ENCODE measurements around the gene PABPN1L.

PABPN1L gene

GRCh38 chr16:88848557-88848956 lies 17.9 kb downstream of the PABPN1L start:
- no peak for DNase-seq (ENCODE audit: low spot score)

GRCh38 chr16:88847654-88848053 lies 18.8 kb downstream of the PABPN1L start:
- no peak for DNase-seq (ENCODE audit: low spot score)

GRCh38 chr16:88846088-88846487 lies 20.4 kb downstream of the PABPN1L start:
- DNase-seq (ENCODE audit: low spot score), result no peak

GRCh38 chr16:88844419-88845036 lies 21.9 kb downstream of the PABPN1L start:
- no peak for DNase-seq (ENCODE audit: low spot score)

GRCh38 chr16:88843256-88843655 lies 23.2 kb downstream of the PABPN1L start:
- DNase-seq (ENCODE audit: low spot score), result no peak

- DNase-seq (ENCODE audit: low spot score), result no peak
These were observed 23.7 kb downstream of the PABPN1L start for GRCh38 chr16:88842806-88843205.

GRCh38 chr16:88842308-88842756 lies 24.1 kb downstream of the PABPN1L start:
- DNase-seq (ENCODE audit: low spot score), result no peak

GRCh38 chr16:88841521-88842307 lies 24.7 kb downstream of the PABPN1L start:
- DNase-seq (ENCODE audit: low spot score), result no peak

- DNase-seq (ENCODE audit: low spot score), result no peak
These were observed 25.8 kb downstream of the PABPN1L start for GRCh38 chr16:88840600-88841215.

- no peak for DNase-seq (ENCODE audit: low spot score)
These were observed 26.5 kb downstream of the PABPN1L start for GRCh38 chr16:88839745-88840599.

GRCh38 chr16:88839026-88839529 lies 27.4 kb downstream of the PABPN1L start:
- peak; percentile 52 for DNase-seq (ENCODE audit: low spot score)

- no peak for DNase-seq (ENCODE audit: low spot score)
These were observed 27.9 kb downstream of the PABPN1L start for GRCh38 chr16:88838566-88838965.

- no peak for DNase-seq (ENCODE audit: low spot score)
These were observed 28.7 kb downstream of the PABPN1L start for GRCh38 chr16:88837806-88838205.

GRCh38 chr16:88836791-88837190 lies 29.7 kb downstream of the PABPN1L start:
- no peak for DNase-seq (ENCODE audit: low spot score)

- no peak for DNase-seq (ENCODE audit: low spot score)
These were observed 30.6 kb downstream of the PABPN1L start for GRCh38 chr16:88835818-88836217.

GRCh38 chr16:88835383-88835782 lies 31.1 kb downstream of the PABPN1L start:
- no peak for DNase-seq (ENCODE audit: low spot score)

- DNase-seq (ENCODE audit: low spot score), result no peak
These were observed 31.8 kb downstream of the PABPN1L start for GRCh38 chr16:88834670-88835069.

GRCh38 chr16:88833086-88833485 lies 33.4 kb downstream of the PABPN1L start:
- DNase-seq (ENCODE audit: low spot score), result no peak

GRCh38 chr16:88831838-88832237 lies 34.6 kb downstream of the PABPN1L start:
- no peak for DNase-seq (ENCODE audit: low spot score)

- DNase-seq (ENCODE audit: low spot score), result no peak
These were observed 35.7 kb downstream of the PABPN1L start for GRCh38 chr16:88830783-88831182.

- no peak for DNase-seq (ENCODE audit: low spot score)
These were observed 36.2 kb downstream of the PABPN1L start for GRCh38 chr16:88830258-88830657.

- no peak for DNase-seq (ENCODE audit: low spot score)
These were observed 37.7 kb downstream of the PABPN1L start for GRCh38 chr16:88828711-88829110.

Measured in HuH-7 (cell line).